ENCODE measurements around the gene UNC119B. TPM values are rescaled to one million over a fixed set of nuclear protein-coding genes. Genes with fewer than 3 reads are reported as not detected.
A peak's percentile ranks its signal among the peaks of the same experiment; 100 is the strongest.

The UNC119B gene
- total and polyA plus RNA-seq, 2 experiments from 2014 or later, result 10.9 to 26.0 TPM

DNA sequence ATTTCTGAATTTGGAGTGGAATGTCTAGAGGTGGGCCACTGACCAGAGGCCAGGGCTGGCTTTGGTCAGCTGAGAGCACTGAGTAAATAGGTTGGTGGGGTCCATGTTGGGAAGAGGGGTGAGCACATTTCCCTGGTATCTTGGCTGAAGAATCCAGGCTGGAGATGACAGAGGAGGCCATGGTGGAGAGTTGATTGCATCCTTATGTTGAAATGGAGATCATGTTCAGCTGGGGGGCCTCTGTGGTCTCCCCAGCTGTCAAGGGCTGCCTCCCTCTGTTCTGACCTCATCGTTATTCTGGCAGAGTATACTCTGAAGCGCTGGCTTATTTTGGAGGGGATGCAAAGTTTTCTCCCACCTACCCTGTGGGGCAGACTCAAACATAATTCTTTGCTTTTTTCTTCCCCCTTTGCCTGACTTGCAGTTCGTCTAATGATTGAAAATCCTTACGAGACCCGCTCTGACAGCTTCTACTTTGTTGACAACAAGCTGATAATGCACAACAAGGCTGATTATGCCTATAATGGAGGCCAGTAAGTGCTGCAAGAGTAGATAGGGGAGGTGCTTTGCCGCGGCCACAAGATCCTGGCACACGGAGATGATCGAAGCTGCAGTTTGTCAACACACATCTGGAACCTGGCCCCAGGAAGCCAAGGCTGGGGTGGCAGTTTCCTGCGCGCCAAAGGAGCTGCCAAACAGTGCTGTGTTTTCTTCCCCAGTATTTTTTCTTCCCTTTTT is 9.4 kb downstream of the UNC119B start:
- DNase-seq (ENCODE audit: low spot score), result no peak
- Histone ChIP-seq H3K27ac (peak overlapping the region; percentile 85), H3K4me1 (ENCODE audit: insufficient read depth) (peaks cover 19% of the 10 kb centered on the region), H2AFZ (no peak overlapping the region), H3K9me3 (ENCODE audit: low read depth) (no peaks in the 10 kb centered on the region), H3K4me3 (no peak overlapping the region), H3K36me3 (replicated peaks; ENCODE audit: insufficient read depth, low read depth) (no peaks in the 10 kb centered on the region), H3K79me2 (peaks cover 40% of the 10 kb centered on the region), H3K9me2 (replicated peaks; ENCODE audit: insufficient read depth) (no peaks in the 10 kb centered on the region), H3K4me2 (peak overlapping the region; percentile 66), H4K20me1 (ENCODE audit: insufficient read depth, poor library complexity, severe bottlenecking) (peaks cover 1% of the 10 kb centered on the region), H3K27me3 (no peaks in the 10 kb centered on the region)
- TF ChIP-seq, protein P1, sequence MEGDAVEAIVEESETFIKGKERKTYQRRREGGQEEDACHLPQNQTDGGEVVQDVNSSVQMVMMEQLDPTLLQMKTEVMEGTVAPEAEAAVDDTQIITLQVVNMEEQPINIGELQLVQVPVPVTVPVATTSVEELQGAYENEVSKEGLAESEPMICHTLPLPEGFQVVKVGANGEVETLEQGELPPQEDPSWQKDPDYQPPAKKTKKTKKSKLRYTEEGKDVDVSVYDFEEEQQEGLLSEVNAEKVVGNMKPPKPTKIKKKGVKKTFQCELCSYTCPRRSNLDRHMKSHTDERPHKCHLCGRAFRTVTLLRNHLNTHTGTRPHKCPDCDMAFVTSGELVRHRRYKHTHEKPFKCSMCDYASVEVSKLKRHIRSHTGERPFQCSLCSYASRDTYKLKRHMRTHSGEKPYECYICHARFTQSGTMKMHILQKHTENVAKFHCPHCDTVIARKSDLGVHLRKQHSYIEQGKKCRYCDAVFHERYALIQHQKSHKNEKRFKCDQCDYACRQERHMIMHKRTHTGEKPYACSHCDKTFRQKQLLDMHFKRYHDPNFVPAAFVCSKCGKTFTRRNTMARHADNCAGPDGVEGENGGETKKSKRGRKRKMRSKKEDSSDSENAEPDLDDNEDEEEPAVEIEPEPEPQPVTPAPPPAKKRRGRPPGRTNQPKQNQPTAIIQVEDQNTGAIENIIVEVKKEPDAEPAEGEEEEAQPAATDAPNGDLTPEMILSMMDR (IDR thresholded peaks at IDR 0.05; ENCODE audit: poor library complexity), result no peak
- no peak for TF ChIP-seq EZH2 (IDR thresholded peaks at IDR 0.05; ENCODE audit: borderline replicate concordance)
- no peak for TF ChIP-seq EZH2phosphoT487 (IDR thresholded peaks at IDR 0.05; ENCODE audit: low read depth, severe bottlenecking, unreplicated experiment)
- WGBS (ENCODE audit: low lambda C conversion rate, missing lambda C conversion rate), result 80% methylated on average over 11 of the region's 11 CpGs

- WGBS (ENCODE audit: low lambda C conversion rate, missing lambda C conversion rate), result 76% methylated on average over 7 of the region's 7 CpGs
- Histone ChIP-seq H3K9me3 (ENCODE audit: low read depth) (no peaks in the 10 kb centered on the region), H3K79me2 (peaks cover 33% of the 10 kb centered on the region), H3K4me2 (peak overlapping the region; percentile 10), H2AFZ (no peak overlapping the region), H3K27ac (peak overlapping the region; percentile 85), H3K36me3 (replicated peaks; ENCODE audit: insufficient read depth, low read depth) (no peaks in the 10 kb centered on the region), H4K20me1 (ENCODE audit: insufficient read depth, poor library complexity, severe bottlenecking) (no peaks in the 10 kb centered on the region), H3K9me2 (replicated peaks; ENCODE audit: insufficient read depth) (no peaks in the 10 kb centered on the region), H3K27me3 (no peaks in the 10 kb centered on the region), H3K4me3 (no peak overlapping the region), H3K4me1 (ENCODE audit: insufficient read depth) (peaks cover 26% of the 10 kb centered on the region)
- DNase-seq (ENCODE audit: low spot score), result peak; percentile 57
- TF ChIP-seq, protein P1 (IDR thresholded peaks at IDR 0.05; ENCODE audit: poor library complexity), result no peak
- TF ChIP-seq EZH2phosphoT487 (IDR thresholded peaks at IDR 0.05; ENCODE audit: low read depth, severe bottlenecking, unreplicated experiment), result no peak
- TF ChIP-seq EZH2 (IDR thresholded peaks at IDR 0.05; ENCODE audit: borderline replicate concordance), result no peak
Observed at GRCh38 chr12:120720234-120720986, 10.2 kb downstream of the UNC119B start.

DNA sequence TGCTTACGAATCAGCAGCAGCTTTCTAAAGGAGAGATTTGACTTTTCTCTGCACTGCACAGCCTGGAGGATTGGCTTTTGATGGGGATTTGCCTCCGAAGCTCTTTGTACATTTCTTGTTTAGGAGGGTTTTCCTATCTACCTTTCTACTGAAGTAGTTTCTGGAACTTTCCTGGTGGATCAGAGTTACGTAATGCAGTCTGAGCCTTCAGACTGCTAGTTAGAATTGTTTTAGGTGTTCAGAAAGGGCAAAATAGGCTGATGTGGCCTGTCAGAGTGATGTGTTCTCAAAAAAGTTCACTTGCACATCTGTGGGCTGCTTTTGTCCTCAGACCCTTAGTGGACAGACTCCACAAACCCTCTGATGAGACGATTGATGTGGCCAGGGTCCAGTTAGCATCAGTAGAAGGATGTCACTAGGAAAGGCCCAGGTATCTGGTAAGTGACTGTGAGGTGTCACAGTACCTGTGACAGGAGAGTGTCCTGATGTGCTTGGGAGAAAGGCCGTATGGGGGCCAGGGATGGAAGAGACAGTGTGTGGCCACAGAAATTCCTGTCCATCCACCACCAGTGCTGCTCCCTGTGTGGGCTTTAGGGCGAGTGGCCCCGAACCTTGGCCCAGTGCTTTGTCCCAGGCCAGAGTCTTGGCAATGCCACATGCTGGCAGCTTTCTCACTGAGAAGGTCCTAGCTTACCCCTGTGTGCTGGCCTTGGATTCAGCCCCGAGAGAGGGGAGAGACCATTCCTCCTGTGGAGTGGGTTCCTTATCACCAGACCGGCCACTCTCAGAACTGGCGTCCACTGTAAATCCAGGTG is 10.9 kb downstream of the UNC119B start:
- Histone ChIP-seq H3K27ac (peak overlapping the region; percentile 42), H3K27me3 (no peaks in the 10 kb centered on the region), H3K79me2 (peaks cover 28% of the 10 kb centered on the region), H2AFZ (no peak overlapping the region), H3K9me2 (replicated peaks; ENCODE audit: insufficient read depth) (no peaks in the 10 kb centered on the region), H3K36me3 (replicated peaks; ENCODE audit: insufficient read depth, low read depth) (no peaks in the 10 kb centered on the region), H3K9me3 (ENCODE audit: low read depth) (no peaks in the 10 kb centered on the region), H3K4me3 (no peak overlapping the region), H4K20me1 (ENCODE audit: insufficient read depth, poor library complexity, severe bottlenecking) (no peaks in the 10 kb centered on the region), H3K4me1 (ENCODE audit: insufficient read depth) (peaks cover 26% of the 10 kb centered on the region), H3K4me2 (no peak overlapping the region)
- 92% methylated on average over 9 of the region's 10 CpGs for WGBS (ENCODE audit: low lambda C conversion rate, missing lambda C conversion rate)
- TF ChIP-seq, protein P1 (IDR thresholded peaks at IDR 0.05; ENCODE audit: poor library complexity), result no peak
- no peak for DNase-seq (ENCODE audit: low spot score)
